Measurements from ENCODE around the gene HYPK. TPM values are rescaled to one million over a fixed set of nuclear protein-coding genes. Genes with fewer than 3 reads are reported as not detected.
"Not testable (repeated sequence)": the region's sequence is repeated elsewhere in the genome, so short reads cannot be mapped to it uniquely, and the experiment has no call there.

Gene HYPK
- total RNA-seq, 4 donors from 2014 or later, result 4.3 to 17.4 (median 12.4) TPM

DNA sequence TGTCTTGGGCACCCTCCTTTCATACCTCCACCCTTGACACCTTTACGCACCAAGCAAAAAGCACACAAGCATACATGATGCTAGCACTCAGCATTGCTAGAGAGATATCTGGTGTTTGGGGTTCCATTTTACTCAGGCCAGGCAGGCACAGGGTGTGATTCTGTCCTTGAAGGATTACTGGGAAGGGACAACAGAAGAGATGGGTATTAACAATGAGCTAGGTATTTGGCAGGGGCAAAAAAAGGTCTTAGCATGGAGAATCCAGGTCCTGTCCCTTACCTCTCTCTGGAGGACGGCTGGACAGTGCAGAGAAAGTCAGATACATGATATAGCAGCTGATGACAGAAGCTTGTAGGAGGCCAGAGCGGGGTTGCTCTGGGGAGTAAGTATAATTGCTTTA is 3.8 kb upstream of the HYPK start:
- no peak for TF ChIP-seq POLR2A (IDR thresholded peaks at IDR 0.05)
- TF ChIP-seq, protein P1, sequence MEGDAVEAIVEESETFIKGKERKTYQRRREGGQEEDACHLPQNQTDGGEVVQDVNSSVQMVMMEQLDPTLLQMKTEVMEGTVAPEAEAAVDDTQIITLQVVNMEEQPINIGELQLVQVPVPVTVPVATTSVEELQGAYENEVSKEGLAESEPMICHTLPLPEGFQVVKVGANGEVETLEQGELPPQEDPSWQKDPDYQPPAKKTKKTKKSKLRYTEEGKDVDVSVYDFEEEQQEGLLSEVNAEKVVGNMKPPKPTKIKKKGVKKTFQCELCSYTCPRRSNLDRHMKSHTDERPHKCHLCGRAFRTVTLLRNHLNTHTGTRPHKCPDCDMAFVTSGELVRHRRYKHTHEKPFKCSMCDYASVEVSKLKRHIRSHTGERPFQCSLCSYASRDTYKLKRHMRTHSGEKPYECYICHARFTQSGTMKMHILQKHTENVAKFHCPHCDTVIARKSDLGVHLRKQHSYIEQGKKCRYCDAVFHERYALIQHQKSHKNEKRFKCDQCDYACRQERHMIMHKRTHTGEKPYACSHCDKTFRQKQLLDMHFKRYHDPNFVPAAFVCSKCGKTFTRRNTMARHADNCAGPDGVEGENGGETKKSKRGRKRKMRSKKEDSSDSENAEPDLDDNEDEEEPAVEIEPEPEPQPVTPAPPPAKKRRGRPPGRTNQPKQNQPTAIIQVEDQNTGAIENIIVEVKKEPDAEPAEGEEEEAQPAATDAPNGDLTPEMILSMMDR (IDR thresholded peaks at IDR 0.05), result no peak
- DNase-seq (ENCODE audit: low spot score in 2 of 2), result no peak
- H3K4me3 ChIP-seq (ENCODE audit: low read depth, poor library complexity, severe bottlenecking), result no peak overlapping the region
- intact Hi-C loops (cut with DNase I; ENCODE audit: low total_unique reads), result no loop called here
- WGBS, 2 donors, result 84 to 86% methylated on average over 3 of the region's 3 CpGs

DNA sequence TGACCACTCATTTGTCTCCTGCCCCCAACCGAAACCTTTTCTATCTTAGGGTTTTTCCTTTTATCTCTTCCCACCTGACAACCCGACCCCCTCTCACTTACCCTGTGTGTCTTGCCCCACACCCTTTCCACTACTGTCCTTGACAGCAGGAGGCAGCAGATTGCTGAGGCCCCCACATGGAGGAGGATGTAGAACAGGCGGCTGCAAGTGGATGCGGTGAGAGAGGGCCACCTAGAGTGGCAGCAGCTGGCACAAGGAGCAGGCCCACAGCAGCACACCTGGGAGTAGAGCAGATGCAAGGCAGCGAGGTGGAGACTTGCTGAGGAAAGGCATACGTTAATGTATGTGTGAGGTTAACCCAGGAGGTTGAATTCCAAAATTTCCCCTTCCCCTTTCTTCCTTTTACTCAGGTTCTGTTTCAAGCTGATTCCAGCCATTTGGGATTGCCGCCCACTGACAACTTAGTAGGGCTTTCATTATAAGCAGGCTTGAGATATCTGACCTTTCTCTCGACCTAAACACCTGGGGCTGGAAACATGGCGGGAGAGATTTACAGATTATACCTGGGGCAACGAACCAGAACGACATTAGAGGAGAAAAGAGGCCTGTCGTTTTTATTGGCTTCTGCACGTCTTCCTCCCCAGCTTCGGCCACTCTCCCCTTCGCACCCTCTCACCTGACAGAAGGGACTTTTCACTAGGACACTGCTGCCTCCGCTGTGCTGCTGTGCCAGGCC is 1.0 kb upstream of the HYPK start:
- intact Hi-C loops (cut with DNase I; ENCODE audit: low total_unique reads), result no loop called here
- no peak overlapping the region for H3K4me3 ChIP-seq (ENCODE audit: low read depth, poor library complexity, severe bottlenecking)
- WGBS, 2 donors, result 82% methylated on average over 16 of the region's 16 CpGs
- TF ChIP-seq, protein P1 (IDR thresholded peaks at IDR 0.05), result no peak
- TF ChIP-seq POLR2A (IDR thresholded peaks at IDR 0.05), result no peak
- no peak for DNase-seq (ENCODE audit: low spot score in 2 of 2)

DNA sequence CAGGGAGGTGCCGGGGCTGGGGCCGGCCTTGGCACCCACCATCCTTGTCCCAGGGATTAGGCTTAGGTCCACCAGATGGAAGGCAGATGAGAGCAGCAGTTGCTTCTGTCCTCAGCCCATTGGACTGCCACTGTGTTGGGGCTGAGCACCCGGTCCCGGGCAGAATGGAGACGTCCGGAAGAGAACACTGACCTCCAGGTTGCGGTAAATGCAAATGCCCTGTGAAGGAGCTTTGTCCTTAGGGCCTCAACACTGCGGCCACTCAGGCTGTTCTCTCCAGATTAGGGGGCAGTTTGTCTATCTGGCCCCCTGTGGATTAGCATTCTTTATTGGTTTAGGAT is 484 bp upstream of the HYPK start, which contains the start of gene SERINC4:
Gene SERINC4 (minus strand): TSS at position 276 of the 341 bp plus-strand sequence. CDS start 234 bp downstream, at position 42.
- DNase-seq (ENCODE audit: low spot score in 2 of 2), result no peak
- intact Hi-C loops (cut with DNase I; ENCODE audit: low total_unique reads), result no loop called here
- no peak for TF ChIP-seq POLR2A (IDR thresholded peaks at IDR 0.05)
- TF ChIP-seq, protein P1 (IDR thresholded peaks at IDR 0.05), result no peak
- 75 to 82% methylated on average over 4 to 8 of the region's 8 CpGs for WGBS, 2 donors
- H3K4me3 ChIP-seq (ENCODE audit: low read depth, poor library complexity, severe bottlenecking), result peak within 1 kb of the TSS; percentile 91

DNA sequence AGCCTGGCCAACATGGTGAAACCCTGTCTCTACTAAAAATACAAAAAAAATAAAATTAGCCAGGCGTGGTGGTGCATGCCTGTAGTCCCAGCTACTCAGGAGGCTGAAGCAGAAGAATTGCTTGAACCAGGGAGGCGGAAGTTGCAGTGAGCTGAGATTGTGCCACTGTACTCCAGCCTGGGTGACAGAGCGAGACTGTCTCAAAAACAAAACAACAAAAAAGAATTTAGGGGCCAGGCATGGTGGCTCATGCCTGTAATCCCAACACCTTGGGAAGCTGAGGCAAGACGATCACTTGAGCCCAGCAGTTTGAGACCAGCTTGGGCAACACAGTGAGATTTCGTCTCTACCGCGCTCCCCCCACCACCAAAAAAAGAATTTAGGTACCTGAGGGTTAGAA is 2.3 kb downstream of the HYPK start:
- WGBS, 2 donors, result 95 to 97% methylated on average over 7 of the region's 7 CpGs
- intact Hi-C loops (cut with DNase I; ENCODE audit: low total_unique reads); DNase-seq (ENCODE audit: low spot score in 2 of 2); H3K4me3 ChIP-seq (ENCODE audit: low read depth, poor library complexity, severe bottlenecking): not testable (repeated sequence)

DNA sequence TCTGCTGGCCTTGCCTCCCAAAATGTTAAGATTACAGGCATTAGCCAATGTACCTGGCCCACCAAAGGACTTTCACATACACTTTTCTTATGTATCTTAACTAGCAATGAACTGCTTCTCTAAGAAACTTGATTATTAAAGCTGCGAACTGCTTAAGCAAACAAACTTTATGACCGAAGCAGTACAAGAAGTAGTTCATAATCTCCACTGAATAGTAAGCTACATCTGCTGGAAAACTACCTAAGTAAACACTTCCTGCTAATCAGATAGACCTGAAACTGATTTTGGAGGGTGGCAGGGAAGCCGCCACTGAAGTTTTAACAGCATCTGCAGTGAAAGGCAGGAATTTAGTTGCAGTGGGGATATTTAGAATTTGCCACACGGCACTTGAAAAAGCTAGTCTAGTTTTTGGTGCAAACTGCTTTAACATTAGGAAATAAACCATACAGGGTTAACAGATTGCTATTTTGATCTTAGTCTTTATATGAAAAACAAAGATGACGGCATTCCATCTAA is 8.1 kb downstream of the HYPK start:
- WGBS, 2 donors, result 95 to 96% methylated on average over 5 of the region's 5 CpGs
- H3K4me3 ChIP-seq (ENCODE audit: low read depth, poor library complexity, severe bottlenecking), result no peak overlapping the region
- intact Hi-C loops (cut with DNase I; ENCODE audit: low total_unique reads), result no loop called here
- DNase-seq (ENCODE audit: low spot score in 2 of 2), result no peak
- TF ChIP-seq POLR2A (IDR thresholded peaks at IDR 0.05), result no peak

DNA sequence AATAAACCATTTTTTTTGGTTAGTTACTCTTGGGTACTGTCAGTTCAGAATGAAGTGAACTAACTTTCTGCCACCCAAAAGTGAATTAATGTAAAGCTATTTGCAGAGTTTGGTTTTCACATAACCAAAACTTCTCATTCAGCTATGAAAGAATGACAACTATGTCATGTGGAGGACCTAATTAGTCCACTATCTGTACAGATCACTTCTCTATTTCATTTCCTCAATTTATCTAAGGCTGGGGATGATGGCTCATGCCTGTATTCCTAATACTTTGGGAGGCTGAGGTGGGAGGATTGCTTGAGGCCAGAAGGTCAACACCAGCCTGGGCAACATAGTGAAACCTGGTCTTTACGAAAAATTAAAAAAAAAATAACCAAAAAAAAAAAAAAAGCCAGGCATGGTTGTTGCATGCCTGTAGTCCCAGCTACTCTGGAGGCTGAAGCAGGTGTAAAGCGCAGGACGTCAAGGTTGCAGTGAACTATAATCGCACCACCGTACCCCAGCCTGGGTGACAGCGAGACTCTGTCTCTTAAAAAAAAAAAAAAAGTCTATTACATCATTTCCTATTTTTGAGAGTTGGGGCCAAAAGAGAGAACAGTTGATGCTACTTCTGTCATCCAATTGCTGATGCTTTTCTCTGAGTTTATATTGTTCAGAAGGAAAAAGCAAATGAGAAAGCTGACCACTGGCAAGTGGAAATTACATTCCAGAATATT is 8.7 kb downstream of the HYPK start:
- intact Hi-C loops (cut with DNase I; ENCODE audit: low total_unique reads), result no loop called here
- TF ChIP-seq, protein P1 (IDR thresholded peaks at IDR 0.05), result no peak
- TF ChIP-seq POLR2A (IDR thresholded peaks at IDR 0.05), result no peak
- H3K4me3 ChIP-seq (ENCODE audit: low read depth, poor library complexity, severe bottlenecking), result no peak overlapping the region
- DNase-seq (ENCODE audit: low spot score in 2 of 2), result no peak
- WGBS, 2 donors, result 87 to 92% methylated on average over 6 of the region's 6 CpGs

DNA sequence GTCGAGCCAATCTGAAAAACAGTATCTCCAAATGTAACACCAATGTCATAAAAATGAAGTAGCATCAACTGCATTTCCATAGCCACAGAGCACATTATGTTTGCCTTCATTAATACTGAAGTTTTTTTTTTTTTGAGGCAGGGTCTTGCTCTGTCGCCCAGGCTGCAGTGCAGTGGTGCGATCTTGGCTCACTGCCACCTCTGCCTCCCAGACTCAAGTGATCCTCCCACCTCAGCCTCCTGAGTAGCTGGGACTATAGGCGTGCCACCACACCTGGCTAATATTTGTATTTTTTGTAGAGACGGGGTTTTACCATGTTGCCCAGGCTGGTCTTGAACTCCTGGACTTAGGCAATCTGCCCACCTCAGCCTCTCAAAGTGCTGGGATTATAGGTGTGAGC is 14.7 kb downstream of the HYPK start:
- H3K4me3 ChIP-seq (ENCODE audit: low read depth, poor library complexity, severe bottlenecking); DNase-seq (ENCODE audit: low spot score in 2 of 2); intact Hi-C loops (cut with DNase I; ENCODE audit: low total_unique reads): not testable (repeated sequence)
- 90 to 92% methylated on average over 5 of the region's 5 CpGs for WGBS, 2 donors
